Endothelial cell of umbilical vein (primary cell): ENCODE data around the gene WDR7.

Experiments used
- POLR2A ChIP-seq: IDR thresholded peaks from 2 replicates; pipeline ENCODE4 v1.6.1; 2012; ENCODE audit warnings: low read depth, mild to moderate bottlenecking, control low read depth, low read length
- TF ChIP-seq, protein P1 (sequence below), 2 donors: IDR thresholded peaks; 1 replicate in 1 of 2; 2 replicates in 1 of 2; pipeline ENCODE4 v1.5.1; 2011; ENCODE audit warnings: low read length in 2 of 2, mild to moderate bottlenecking in 2 of 2, moderate library complexity in 2 of 2, control low read depth in 1 of 2, inconsistent platforms in 1 of 2, low read depth in 1 of 2; ENCODE audit not compliant: insufficient read depth in 1 of 2; ENCODE audit errors: extremely low read depth in 1 of 2

GRCh38 chr18:56913941-56914340, 262.8 kb downstream of the WDR7 start:
- TF ChIP-seq, protein P1, sequence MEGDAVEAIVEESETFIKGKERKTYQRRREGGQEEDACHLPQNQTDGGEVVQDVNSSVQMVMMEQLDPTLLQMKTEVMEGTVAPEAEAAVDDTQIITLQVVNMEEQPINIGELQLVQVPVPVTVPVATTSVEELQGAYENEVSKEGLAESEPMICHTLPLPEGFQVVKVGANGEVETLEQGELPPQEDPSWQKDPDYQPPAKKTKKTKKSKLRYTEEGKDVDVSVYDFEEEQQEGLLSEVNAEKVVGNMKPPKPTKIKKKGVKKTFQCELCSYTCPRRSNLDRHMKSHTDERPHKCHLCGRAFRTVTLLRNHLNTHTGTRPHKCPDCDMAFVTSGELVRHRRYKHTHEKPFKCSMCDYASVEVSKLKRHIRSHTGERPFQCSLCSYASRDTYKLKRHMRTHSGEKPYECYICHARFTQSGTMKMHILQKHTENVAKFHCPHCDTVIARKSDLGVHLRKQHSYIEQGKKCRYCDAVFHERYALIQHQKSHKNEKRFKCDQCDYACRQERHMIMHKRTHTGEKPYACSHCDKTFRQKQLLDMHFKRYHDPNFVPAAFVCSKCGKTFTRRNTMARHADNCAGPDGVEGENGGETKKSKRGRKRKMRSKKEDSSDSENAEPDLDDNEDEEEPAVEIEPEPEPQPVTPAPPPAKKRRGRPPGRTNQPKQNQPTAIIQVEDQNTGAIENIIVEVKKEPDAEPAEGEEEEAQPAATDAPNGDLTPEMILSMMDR (IDR thresholded peaks at IDR 0.05; ENCODE audit: extremely low read depth in 1 of 2, insufficient read depth in 1 of 2, low read depth in 1 of 2, low read length in 2 of 2): no peak
- no peak for TF ChIP-seq POLR2A
